NCI-H510A treated with DMSO at 0.1 percent for 48 hours (cell line): ENCODE measurements around the gene FBXO28.
"Not testable (repeated sequence)": the region's sequence is repeated elsewhere in the genome, so short reads cannot be mapped to it uniquely, and the experiment has no call there.

ENCODE experiments used
- DNase-seq: peaks from one replicate; lab custom pipeline; 2025; lab: John Stamatoyannopoulos, UW

The FBXO28 gene

GRCh38 chr1:224113918-224114786, at the start of gene FBXO28:
Gene FBXO28 (plus strand): TSS chr1:224114111. CDS start chr1:224114130, 19 bp downstream.
- DNase-seq: peak; percentile 95

GRCh38 chr1:224064150-224064549, 49.8 kb upstream of the FBXO28 start:
- DNase-seq: no peak

GRCh38 chr1:224065455-224065854, 48.5 kb upstream of the FBXO28 start:
- DNase-seq: no peak

- no peak for DNase-seq
These were observed 46.7 kb upstream of the FBXO28 start for GRCh38 chr1:224067207-224067606.

GRCh38 chr1:224067621-224068457, 46.1 kb upstream of the FBXO28 start:
- DNase-seq: no peak

- DNase-seq: no peak
These were observed 45.3 kb upstream of the FBXO28 start for GRCh38 chr1:224068458-224069072.

- DNase-seq: no peak
These were observed 44.8 kb upstream of the FBXO28 start for GRCh38 chr1:224069138-224069537.

GRCh38 chr1:224070521-224070920, 43.4 kb upstream of the FBXO28 start:
- no peak for DNase-seq

GRCh38 chr1:224076407-224076806, 37.5 kb upstream of the FBXO28 start:
- DNase-seq: no peak

GRCh38 chr1:224079644-224080043, 34.3 kb upstream of the FBXO28 start:
- DNase-seq: not testable (repeated sequence)

- DNase-seq: no peak
These were observed 33.7 kb upstream of the FBXO28 start for GRCh38 chr1:224080115-224080774.

GRCh38 chr1:224081604-224082003, 32.3 kb upstream of the FBXO28 start:
- no peak for DNase-seq

GRCh38 chr1:224082146-224082545, 31.8 kb upstream of the FBXO28 start:
- DNase-seq: no peak

- no peak for DNase-seq
These were observed 29.0 kb upstream of the FBXO28 start for GRCh38 chr1:224084867-224085266.

- DNase-seq: no peak
These were observed 28.3 kb upstream of the FBXO28 start for GRCh38 chr1:224085421-224086108.

- DNase-seq: no peak
These were observed 26.6 kb upstream of the FBXO28 start for GRCh38 chr1:224087286-224087794.

GRCh38 chr1:224089583-224089982, 24.3 kb upstream of the FBXO28 start:
- no peak for DNase-seq

- no peak for DNase-seq
These were observed 23.8 kb upstream of the FBXO28 start for GRCh38 chr1:224090116-224090515.

GRCh38 chr1:224092111-224092510, 21.8 kb upstream of the FBXO28 start:
- DNase-seq: no peak

- no peak for DNase-seq
These were observed 21.3 kb upstream of the FBXO28 start for GRCh38 chr1:224092601-224093000.

- no peak for DNase-seq
These were observed 18.6 kb upstream of the FBXO28 start for GRCh38 chr1:224095339-224095738.
